GM11168 (cell line): Measurements from ENCODE around the gene CR2.
"Not testable (repeated sequence)": the region's sequence is repeated elsewhere in the genome, so short reads cannot be mapped to it uniquely, and the experiment has no call there.

ENCODE experiments used
- in situ Hi-C: fragments of 300-500 bp; cut with MboI; formaldehyde crosslinking; loops from one replicate; pipeline ENCODE4 v1.12.0; 2022; ENCODE audit warnings: low sequenced_read_pairs; ENCODE audit not compliant: unreplicated experiment

CR2 gene

GRCh38 chr1:207454046-207454964 lies at the start of gene CR2:
Gene CR2, plus strand, starts transcription at chr1:207454328. Its CDS starts 91 bp downstream, at chr1:207454419.
- in situ Hi-C loops = no loop called here

- in situ Hi-C loops = loop anchor here (5.0 kb wide), 1 partner anchor 318 kb away; the partner anchor contains the start of gene C4BPB
Measured at GRCh38 chr1:207404849-207405525, 49.1 kb upstream of the CR2 start.

- in situ Hi-C loops = no loop called here
Measured at GRCh38 chr1:207405814-207406213, 48.3 kb upstream of the CR2 start.

- in situ Hi-C loops = no loop called here
Measured at GRCh38 chr1:207407655-207408260, 46.4 kb upstream of the CR2 start.

- in situ Hi-C loops = no loop called here
Measured at GRCh38 chr1:207412845-207413244, 41.3 kb upstream of the CR2 start.

- in situ Hi-C loops = loop anchor here (5.0 kb wide), 1 partner anchor 73 kb away; no protein-coding TSS in a partner anchor
Measured at GRCh38 chr1:207414606-207415108, 39.5 kb upstream of the CR2 start.

- in situ Hi-C loops = loop anchor here (5.0 kb wide), 1 partner anchor 70 kb away; no protein-coding TSS in a partner anchor
Measured at GRCh38 chr1:207417076-207417475, 37.1 kb upstream of the CR2 start.

GRCh38 chr1:207418351-207418750 lies 35.8 kb upstream of the CR2 start:
- in situ Hi-C loops = loop anchor here (5.0 kb wide), 1 partner anchor 69 kb away; no protein-coding TSS in a partner anchor

- in situ Hi-C loops = no loop called here
Measured at GRCh38 chr1:207420109-207420508, 34.0 kb upstream of the CR2 start.

- in situ Hi-C loops = no loop called here
Measured at GRCh38 chr1:207421078-207421477, 33.0 kb upstream of the CR2 start.

GRCh38 chr1:207423560-207424292 lies 30.4 kb upstream of the CR2 start:
- in situ Hi-C loops = no loop called here

- in situ Hi-C loops = no loop called here
Measured at GRCh38 chr1:207424570-207425131, 29.5 kb upstream of the CR2 start.

GRCh38 chr1:207427832-207428585 lies 26.1 kb upstream of the CR2 start:
- in situ Hi-C loops = no loop called here

GRCh38 chr1:207428783-207429182 lies 25.3 kb upstream of the CR2 start:
- in situ Hi-C loops = no loop called here

GRCh38 chr1:207429963-207430362 lies 24.2 kb upstream of the CR2 start:
- in situ Hi-C loops = no loop called here

- in situ Hi-C loops = no loop called here
Measured at GRCh38 chr1:207430602-207431001, 23.5 kb upstream of the CR2 start.

GRCh38 chr1:207431508-207431907 lies 22.6 kb upstream of the CR2 start:
- in situ Hi-C loops = no loop called here

GRCh38 chr1:207433435-207433834 lies 20.7 kb upstream of the CR2 start:
- in situ Hi-C loops = no loop called here

GRCh38 chr1:207436746-207437145 lies 17.4 kb upstream of the CR2 start:
- in situ Hi-C loops = not testable (repeated sequence)
